GM23248 (cell line): ENCODE measurements around the gene WNT2B.

Experiments
- EZH2 ChIP-seq: fragments of 200-600 bp; sonication (generic); IDR thresholded peaks from 2 replicates; pipeline ENCODE4 v1.6.1; 2018; ENCODE audit warnings: antibody characterized with exemption, mild to moderate bottlenecking; ENCODE audit not compliant: insufficient read depth, poor library complexity, severe bottlenecking
- EZH2phosphoT487 ChIP-seq: fragments of 200-600 bp; sonication (generic); IDR thresholded peaks from 2 replicates; pipeline ENCODE4 v1.6.1; 2018; ENCODE audit warnings: antibody characterized with exemption, moderate library complexity, mild to moderate bottlenecking, low read depth; ENCODE audit not compliant: insufficient read depth

DNA sequence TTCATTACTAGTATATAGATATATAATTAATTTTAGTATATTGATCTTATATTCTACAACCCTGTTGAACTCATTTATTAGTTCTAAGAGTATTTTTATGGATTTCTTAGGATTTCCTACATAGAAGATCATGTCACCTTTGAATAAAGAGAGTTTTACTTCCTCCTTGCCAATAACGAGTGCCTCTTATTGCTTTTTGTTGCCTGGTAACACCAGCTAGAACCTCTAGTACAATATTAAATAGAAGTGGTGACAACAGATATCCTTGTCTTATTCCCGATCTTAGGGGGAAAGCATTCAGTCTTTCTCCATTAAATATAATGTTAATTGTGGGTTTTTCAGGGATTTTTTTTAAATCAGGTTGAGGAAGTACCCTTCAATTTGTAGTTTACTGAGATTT, 40.8 kb downstream of the WNT2B start:
- TF ChIP-seq EZH2 (no peak), EZH2phosphoT487 (no peak)
